ENCODE data around the gene IKZF1. TPM values are rescaled to one million over a fixed set of nuclear protein-coding genes. Genes with fewer than 3 reads are reported as not detected.

Gene IKZF1
- total RNA-seq, 1 experiment from 2014 or later: 3.7 TPM

DNA sequence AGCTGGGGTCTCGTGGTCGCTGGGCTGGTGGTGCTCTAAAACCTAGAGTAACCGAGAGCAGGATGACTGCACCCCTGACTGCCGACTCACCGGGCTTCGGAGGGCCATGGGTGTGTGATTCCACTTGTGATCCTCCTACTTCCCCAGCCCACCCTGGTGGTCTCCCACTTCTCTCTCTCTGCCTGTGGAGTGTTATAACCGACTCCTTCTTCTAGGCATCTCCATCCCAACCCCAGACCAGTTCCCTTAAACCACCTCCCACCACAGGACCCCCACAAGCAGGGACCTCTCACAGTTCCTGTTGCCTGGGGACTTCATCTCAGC lies 52.4 kb downstream of the IKZF1 start:
- Histone ChIP-seq H3K4me1 (ENCODE audit: insufficient read depth, low read length, poor library complexity, severe bottlenecking) (no peaks in the 10 kb centered on the region), H3K4me3 (ENCODE audit: low read depth, low read length, poor library complexity, severe bottlenecking) (no peak overlapping the region), H3K27ac (ENCODE audit: low read depth, low read length, poor library complexity, severe bottlenecking) (no peak overlapping the region), H3K27me3 (replicated peaks; ENCODE audit: insufficient read depth, low read depth, low read length, poor library complexity) (no peaks in the 10 kb centered on the region), H3K36me3 (ENCODE audit: insufficient read depth, low read length, poor library complexity, severe bottlenecking) (no peaks in the 10 kb centered on the region), H3K9me3 (ENCODE audit: low read depth, low read length, poor library complexity, severe bottlenecking) (no peaks in the 10 kb centered on the region)
- BruUV-seq (replicated peaks): no TSS peak
- TF ChIP-seq, protein P1, sequence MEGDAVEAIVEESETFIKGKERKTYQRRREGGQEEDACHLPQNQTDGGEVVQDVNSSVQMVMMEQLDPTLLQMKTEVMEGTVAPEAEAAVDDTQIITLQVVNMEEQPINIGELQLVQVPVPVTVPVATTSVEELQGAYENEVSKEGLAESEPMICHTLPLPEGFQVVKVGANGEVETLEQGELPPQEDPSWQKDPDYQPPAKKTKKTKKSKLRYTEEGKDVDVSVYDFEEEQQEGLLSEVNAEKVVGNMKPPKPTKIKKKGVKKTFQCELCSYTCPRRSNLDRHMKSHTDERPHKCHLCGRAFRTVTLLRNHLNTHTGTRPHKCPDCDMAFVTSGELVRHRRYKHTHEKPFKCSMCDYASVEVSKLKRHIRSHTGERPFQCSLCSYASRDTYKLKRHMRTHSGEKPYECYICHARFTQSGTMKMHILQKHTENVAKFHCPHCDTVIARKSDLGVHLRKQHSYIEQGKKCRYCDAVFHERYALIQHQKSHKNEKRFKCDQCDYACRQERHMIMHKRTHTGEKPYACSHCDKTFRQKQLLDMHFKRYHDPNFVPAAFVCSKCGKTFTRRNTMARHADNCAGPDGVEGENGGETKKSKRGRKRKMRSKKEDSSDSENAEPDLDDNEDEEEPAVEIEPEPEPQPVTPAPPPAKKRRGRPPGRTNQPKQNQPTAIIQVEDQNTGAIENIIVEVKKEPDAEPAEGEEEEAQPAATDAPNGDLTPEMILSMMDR (conservative IDR thresholded peaks at IDR 0.05; ENCODE audit: low read depth, low read length): no peak
- no peak for TF ChIP-seq EZH2 (IDR thresholded peaks at IDR 0.05; ENCODE audit: borderline replicate concordance, low read depth, low read length, poor library complexity, severe bottlenecking)
- CTCF ChIA-PET: no interaction called here
- intact Hi-C loops (cut with micrococcal nuclease; ENCODE audit: unreplicated experiment): no loop called here
- DNase-seq (ENCODE audit: low spot score): no peak
- POLR2A ChIA-PET (ENCODE audit: low non-redundant PET): no interaction called here

DNA sequence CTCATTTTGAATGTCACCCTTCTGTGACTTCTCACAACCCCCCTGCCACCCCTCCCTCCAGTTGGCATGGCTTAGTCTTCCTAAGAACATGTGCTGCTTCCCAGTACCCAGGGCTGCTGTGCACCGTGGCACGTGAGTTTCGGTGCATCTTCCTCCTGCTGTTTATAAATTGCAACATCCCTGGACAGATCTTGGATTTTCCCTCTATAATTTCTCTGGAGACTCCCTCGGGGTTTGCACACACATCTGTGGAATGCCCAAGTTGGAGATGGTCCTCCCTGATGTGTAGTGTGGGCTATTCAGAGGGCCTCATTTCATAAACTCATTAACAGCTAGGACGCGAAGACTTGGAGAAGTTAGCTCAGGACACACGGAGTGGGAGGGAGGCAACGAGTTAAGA lies 52.9 kb downstream of the IKZF1 start:
- ChIA-PET CTCF (no interaction called here), POLR2A (ENCODE audit: low non-redundant PET) (no interaction called here)
- Histone ChIP-seq H3K27me3 (replicated peaks; ENCODE audit: insufficient read depth, low read depth, low read length, poor library complexity) (no peaks in the 10 kb centered on the region), H3K4me1 (ENCODE audit: insufficient read depth, low read length, poor library complexity, severe bottlenecking) (no peaks in the 10 kb centered on the region), H3K36me3 (ENCODE audit: insufficient read depth, low read length, poor library complexity, severe bottlenecking) (no peaks in the 10 kb centered on the region), H3K4me3 (ENCODE audit: low read depth, low read length, poor library complexity, severe bottlenecking) (no peak overlapping the region), H3K27ac (ENCODE audit: low read depth, low read length, poor library complexity, severe bottlenecking) (no peak overlapping the region), H3K9me3 (ENCODE audit: low read depth, low read length, poor library complexity, severe bottlenecking) (no peaks in the 10 kb centered on the region)
- BruUV-seq (replicated peaks): no TSS peak
- no peak for DNase-seq (ENCODE audit: low spot score)
- intact Hi-C loops (cut with micrococcal nuclease; ENCODE audit: unreplicated experiment): no loop called here
- TF ChIP-seq, protein P1 (conservative IDR thresholded peaks at IDR 0.05; ENCODE audit: low read depth, low read length): no peak
- TF ChIP-seq EZH2 (IDR thresholded peaks at IDR 0.05; ENCODE audit: borderline replicate concordance, low read depth, low read length, poor library complexity, severe bottlenecking): no peak

- CTCF ChIA-PET: no interaction called here
- Histone ChIP-seq H3K4me1 (ENCODE audit: insufficient read depth, low read length, poor library complexity, severe bottlenecking) (no peaks in the 10 kb centered on the region), H3K27ac (ENCODE audit: low read depth, low read length, poor library complexity, severe bottlenecking) (no peak overlapping the region), H3K9me3 (ENCODE audit: low read depth, low read length, poor library complexity, severe bottlenecking) (no peaks in the 10 kb centered on the region), H3K36me3 (ENCODE audit: insufficient read depth, low read length, poor library complexity, severe bottlenecking) (no peaks in the 10 kb centered on the region), H3K4me3 (ENCODE audit: low read depth, low read length, poor library complexity, severe bottlenecking) (no peak overlapping the region), H3K27me3 (replicated peaks; ENCODE audit: insufficient read depth, low read depth, low read length, poor library complexity) (no peaks in the 10 kb centered on the region)
- no peak for TF ChIP-seq EZH2 (IDR thresholded peaks at IDR 0.05; ENCODE audit: borderline replicate concordance, low read depth, low read length, poor library complexity, severe bottlenecking)
- TF ChIP-seq, protein P1 (conservative IDR thresholded peaks at IDR 0.05; ENCODE audit: low read depth, low read length): no peak
- no peak for DNase-seq (ENCODE audit: low spot score)
- intact Hi-C loops (cut with micrococcal nuclease; ENCODE audit: unreplicated experiment): no loop called here
- no TSS peak for BruUV-seq (replicated peaks)
- POLR2A ChIA-PET (ENCODE audit: low non-redundant PET): no interaction called here
These were observed 53.7 kb downstream of the IKZF1 start for GRCh38 chr7:50358041-50358705.

Data from A673 (cell line).